ENCODE measurements around the gene NR1H2. TPM values are rescaled to one million over a fixed set of nuclear protein-coding genes. Genes with fewer than 3 reads are reported as not detected.
"Not testable (repeated sequence)": the region's sequence is repeated elsewhere in the genome, so short reads cannot be mapped to it uniquely, and the experiment has no call there.

Gene NR1H2
- total RNA-seq: 125 TPM

GRCh38 chr19:50376166-50377050 lies at the start of gene NR1H2:
Gene NR1H2, plus strand, starts transcription at chr19:50376457. Its CDS starts 1,149 bp downstream, at chr19:50377606.
- H3K27me3 ChIP-seq (ENCODE audit: insufficient read depth, low read length): no peaks in the 10 kb centered on the region
- H3K4me3 ChIP-seq (ENCODE audit: low read length): peak within 1 kb of the TSS; percentile 88
- H3K9me3 ChIP-seq (ENCODE audit: low read depth, low read length): no peaks in the 10 kb centered on the region
- H3K4me1 ChIP-seq (ENCODE audit: insufficient read depth, low read length): peaks cover 22% of the 10 kb centered on the region

- Histone ChIP-seq H3K27me3 (ENCODE audit: insufficient read depth, low read length) (peaks cover 34% of the 10 kb centered on the region), H3K4me1 (ENCODE audit: insufficient read depth, low read length) (peaks cover 52% of the 10 kb centered on the region), H3K9me3 (ENCODE audit: low read depth, low read length) (no peaks in the 10 kb centered on the region), H3K4me3 (ENCODE audit: low read length) (no peak overlapping the region)
Observed at GRCh38 chr19:50327013-50327412, 49.2 kb upstream of the NR1H2 start.

- Histone ChIP-seq H3K4me1 (ENCODE audit: insufficient read depth, low read length) (peaks cover 58% of the 10 kb centered on the region), H3K27me3 (ENCODE audit: insufficient read depth, low read length) (peaks cover 34% of the 10 kb centered on the region), H3K9me3 (ENCODE audit: low read depth, low read length) (no peaks in the 10 kb centered on the region), H3K4me3 (ENCODE audit: low read length) (no peak overlapping the region)
Observed at GRCh38 chr19:50327461-50328223, 48.6 kb upstream of the NR1H2 start.

GRCh38 chr19:50328224-50328872 lies 47.9 kb upstream of the NR1H2 start:
- peaks cover 34% of the 10 kb centered on the region for H3K27me3 ChIP-seq (ENCODE audit: insufficient read depth, low read length)
- peak overlapping the region; percentile 15 for H3K4me3 ChIP-seq (ENCODE audit: low read length)
- H3K4me1 ChIP-seq (ENCODE audit: insufficient read depth, low read length): peaks cover 65% of the 10 kb centered on the region
- no peaks in the 10 kb centered on the region for H3K9me3 ChIP-seq (ENCODE audit: low read depth, low read length)

- Histone ChIP-seq H3K4me1 (ENCODE audit: insufficient read depth, low read length) (peaks cover 70% of the 10 kb centered on the region), H3K9me3 (ENCODE audit: low read depth, low read length) (no peaks in the 10 kb centered on the region), H3K4me3 (ENCODE audit: low read length) (no peak overlapping the region), H3K27me3 (ENCODE audit: insufficient read depth, low read length) (peaks cover 34% of the 10 kb centered on the region)
Observed at GRCh38 chr19:50328873-50329145, 47.4 kb upstream of the NR1H2 start.

GRCh38 chr19:50329146-50329925 lies 46.9 kb upstream of the NR1H2 start, which contains the start of gene KCNC3:
Gene KCNC3, minus strand, starts transcription at chr19:50329377. Its CDS starts 295 bp downstream, at chr19:50329082.
- Histone ChIP-seq H3K9me3 (ENCODE audit: low read depth, low read length) (no peaks in the 10 kb centered on the region), H3K27me3 (ENCODE audit: insufficient read depth, low read length) (peaks cover 34% of the 10 kb centered on the region), H3K4me3 (ENCODE audit: low read length) (peak within 1 kb of the TSS; percentile 15), H3K4me1 (ENCODE audit: insufficient read depth, low read length) (peaks cover 75% of the 10 kb centered on the region)

- not testable (repeated sequence) for H3K9me3 ChIP-seq (ENCODE audit: low read depth, low read length); H3K4me3 ChIP-seq (ENCODE audit: low read length)
- peaks cover 34% of the 10 kb centered on the region for H3K27me3 ChIP-seq (ENCODE audit: insufficient read depth, low read length)
- peaks cover 79% of the 10 kb centered on the region for H3K4me1 ChIP-seq (ENCODE audit: insufficient read depth, low read length)
Observed at GRCh38 chr19:50329926-50330294, 46.3 kb upstream of the NR1H2 start.

- Histone ChIP-seq H3K9me3 (ENCODE audit: low read depth, low read length) (no peaks in the 10 kb centered on the region), H3K4me3 (ENCODE audit: low read length) (peak overlapping the region; percentile 25), H3K4me1 (ENCODE audit: insufficient read depth, low read length) (peaks cover 84% of the 10 kb centered on the region), H3K27me3 (ENCODE audit: insufficient read depth, low read length) (peaks cover 34% of the 10 kb centered on the region)
Observed at GRCh38 chr19:50330365-50331078, 45.7 kb upstream of the NR1H2 start.

GRCh38 chr19:50331221-50331993 lies 44.9 kb upstream of the NR1H2 start:
- peak overlapping the region; percentile 25 for H3K4me3 ChIP-seq (ENCODE audit: low read length)
- H3K9me3 ChIP-seq (ENCODE audit: low read depth, low read length): no peaks in the 10 kb centered on the region
- peaks cover 27% of the 10 kb centered on the region for H3K27me3 ChIP-seq (ENCODE audit: insufficient read depth, low read length)
- H3K4me1 ChIP-seq (ENCODE audit: insufficient read depth, low read length): peaks cover 77% of the 10 kb centered on the region

GRCh38 chr19:50331994-50332243 lies 44.3 kb upstream of the NR1H2 start:
- peaks cover 77% of the 10 kb centered on the region for H3K4me1 ChIP-seq (ENCODE audit: insufficient read depth, low read length)
- H3K4me3 ChIP-seq (ENCODE audit: low read length): no peak overlapping the region
- H3K27me3 ChIP-seq (ENCODE audit: insufficient read depth, low read length): peaks cover 22% of the 10 kb centered on the region
- H3K9me3 ChIP-seq (ENCODE audit: low read depth, low read length): no peaks in the 10 kb centered on the region

- Histone ChIP-seq H3K9me3 (ENCODE audit: low read depth, low read length) (no peaks in the 10 kb centered on the region), H3K4me3 (ENCODE audit: low read length) (peak overlapping the region; percentile 18), H3K4me1 (ENCODE audit: insufficient read depth, low read length) (peaks cover 77% of the 10 kb centered on the region), H3K27me3 (ENCODE audit: insufficient read depth, low read length) (peaks cover 17% of the 10 kb centered on the region)
Observed at GRCh38 chr19:50332244-50333038, 43.8 kb upstream of the NR1H2 start.

- Histone ChIP-seq H3K4me1 (ENCODE audit: insufficient read depth, low read length) (peaks cover 76% of the 10 kb centered on the region), H3K27me3 (ENCODE audit: insufficient read depth, low read length) (peaks cover 14% of the 10 kb centered on the region), H3K4me3 (ENCODE audit: low read length) (peak overlapping the region; percentile 46), H3K9me3 (ENCODE audit: low read depth, low read length) (no peaks in the 10 kb centered on the region)
Observed at GRCh38 chr19:50333235-50333736, 43.0 kb upstream of the NR1H2 start.
